SK-N-SH (cell line): ENCODE results near the gene SEC61A1. TPM values are rescaled to one million over a fixed set of nuclear protein-coding genes. Genes with fewer than 3 reads are reported as not detected.

Source experiments
- CTCF ChIA-PET: fragments of 300-600, 350-600 bp; formaldehyde crosslinking; extraction: SDS; loops from one replicate; lab custom pipeline; 2021; lab: Yijun Ruan, JAX
- POLR2A ChIA-PET: fragments of 350-600 bp; sonication (Branson Sonifier 250); formaldehyde crosslinking; extraction: SDS; loops from one replicate; lab custom pipeline; 2020; ENCODE audit warnings: antibody characterized with exemption, inconsistent platforms; lab: Yijun Ruan, JAX
- DNase-seq: peaks from one replicate; pipeline ENCODE4 v3.0.0; 2012
- H2AFZ ChIP-seq: fragments of 200-600 bp; sonication (generic); 2 replicates; pipeline ENCODE4 v1.8.1; 2016; ENCODE audit warnings: antibody characterized with exemption, mild to moderate bottlenecking, low read depth
- H3F3A ChIP-seq: fragments of 200-600 bp; sonication (generic); replicated peaks from 2 replicates; pipeline ENCODE3; 2016; ENCODE audit warnings: antibody characterized with exemption, mild to moderate bottlenecking; ENCODE audit not compliant: insufficient read depth
- H3K27ac ChIP-seq, 2 experiments: fragments of 200-500 bp in 1 of 2; fragments of 200-600 bp in 1 of 2; sonication (Bioruptor generic) in 1 of 2; sonication (generic), shearing (Covaris generic) in 1 of 2; 2 replicates each; pipeline versions ENCODE4 v1.5.1 to v1.6.1; 2014 to 2016; ENCODE audit warnings: low read depth in 2 of 2, inconsistent platforms in 1 of 2, low read length in 1 of 2, mild to moderate bottlenecking in 1 of 2, mixed read lengths in 1 of 2
- H3K27me3 ChIP-seq: fragments of 200-600 bp; sonication (generic), shearing (Covaris generic); 2 replicates; pipeline ENCODE4 v1.6.1; 2016; ENCODE audit warnings: mixed run types; ENCODE audit not compliant: insufficient read depth
- H3K36me3 ChIP-seq, 2 experiments: fragments of 200-500 bp in 1 of 2; fragments of 200-600 bp in 1 of 2; sonication (Bioruptor generic) in 1 of 2; sonication (generic) in 1 of 2; replicated peaks in 1 of 2; 2 replicates each; pipeline versions ENCODE3 to v1.5.1; 2014 to 2016; ENCODE audit warnings: low read length in 1 of 2, mild to moderate bottlenecking in 1 of 2; ENCODE audit not compliant: insufficient read depth in 2 of 2, control insufficient read depth in 1 of 2
- H3K4me1 ChIP-seq, 2 experiments: fragments of 200-500 bp in 1 of 2; fragments of 200-600 bp in 1 of 2; sonication (Bioruptor generic) in 1 of 2; sonication (generic), shearing (Covaris generic) in 1 of 2; 2 replicates each; pipeline versions ENCODE4 v1.5.1 to v1.6.1; 2014 to 2016; ENCODE audit warnings: low read depth in 1 of 2, low read length in 1 of 2, mixed run types in 1 of 2; ENCODE audit not compliant: insufficient read depth in 2 of 2, control insufficient read depth in 1 of 2
- H3K4me2 ChIP-seq: fragments of 200-600 bp; sonication (generic), shearing (Covaris generic); 2 replicates; pipeline ENCODE4 v1.6.1; 2017; ENCODE audit warnings: mixed run types
- H3K4me3 ChIP-seq, 2 experiments: fragments of 200-500 bp in 1 of 2; fragments of 200-600 bp in 1 of 2; sonication (Bioruptor generic) in 1 of 2; sonication (generic), shearing (Covaris generic) in 1 of 2; 2 replicates each; pipeline versions ENCODE4 v1.5.1 to v1.8.1; 2014 to 2016; ENCODE audit warnings: low read depth in 2 of 2, inconsistent platforms in 1 of 2, low read length in 1 of 2, mild to moderate bottlenecking in 1 of 2, mixed read lengths in 1 of 2, moderate library complexity in 1 of 2
- H3K79me2 ChIP-seq: fragments of 200-600 bp; sonication (generic); 2 replicates; pipeline ENCODE4 v1.8.1; 2017; ENCODE audit warnings: mild to moderate bottlenecking; ENCODE audit not compliant: insufficient read depth
- H3K9ac ChIP-seq: fragments of 200-600 bp; sonication (generic); 2 replicates; pipeline ENCODE4 v1.6.1; 2017; ENCODE audit warnings: mixed run types
- H3K9me2 ChIP-seq: fragments of 200-600 bp; sonication (generic); 2 replicates; pipeline ENCODE4 v1.6.1; 2017; ENCODE audit warnings: mixed run types
- H3K9me3 ChIP-seq: fragments of 200-600 bp; sonication (generic); 2 replicates; pipeline ENCODE4 v1.6.1; 2017; ENCODE audit warnings: mixed run types, mild to moderate bottlenecking, moderate library complexity
- H4K20me1 ChIP-seq: fragments of 200-600 bp; sonication (generic); 2 replicates; pipeline ENCODE4 v1.6.1; 2017; ENCODE audit warnings: mild to moderate bottlenecking, mixed run types; ENCODE audit not compliant: insufficient read depth
- ELF1 ChIP-seq: IDR thresholded peaks from 2 replicates; pipeline ENCODE4 v1.4.0; 2012
- EP300 ChIP-seq, 2 experiments: IDR thresholded peaks; 2 replicates each; pipeline versions ENCODE4 v1.4.0 to v1.6.1; 2012; ENCODE audit warnings: borderline replicate concordance in 1 of 2, low read depth in 1 of 2, low read length in 1 of 2
- EZH2phosphoT487 ChIP-seq: fragments of 200-600 bp; sonication (generic); IDR thresholded peaks from 2 replicates; pipeline ENCODE4 v1.6.1; 2017; ENCODE audit warnings: low read depth, mixed run types, mild to moderate bottlenecking, antibody characterized with exemption, moderate library complexity, borderline replicate concordance
- FOXJ3 ChIP-seq: sonication (generic); formaldehyde crosslinking; IDR thresholded peaks from 2 replicates; pipeline ENCODE4 v1.5.1; 2020; ENCODE audit warnings: mild to moderate bottlenecking, missing genetic modification reagents
- FOXM1 ChIP-seq: IDR thresholded peaks from 2 replicates; pipeline ENCODE4 v1.4.0; 2012; ENCODE audit warnings: low read depth, mild to moderate bottlenecking
- GABPA ChIP-seq: IDR thresholded peaks from 2 replicates; pipeline ENCODE4 v1.4.0; 2012; ENCODE audit warnings: low read depth, mild to moderate bottlenecking
- NRF1 ChIP-seq: IDR thresholded peaks from 2 replicates; pipeline ENCODE4 v1.6.1; 2012; ENCODE audit warnings: low read depth, mild to moderate bottlenecking, low read length
- POLR2AphosphoS5 ChIP-seq: IDR thresholded peaks from 2 replicates; pipeline ENCODE4 v1.6.1; 2012; ENCODE audit warnings: low read depth, low read length
- RAD21 ChIP-seq: IDR thresholded peaks from 2 replicates; pipeline ENCODE4 v1.6.1; 2012; ENCODE audit warnings: mild to moderate bottlenecking, low read length
- RCOR1 ChIP-seq: fragments of 150-350 bp; IDR thresholded peaks from 2 replicates; pipeline ENCODE4 v1.6.1; 2017; ENCODE audit warnings: antibody characterized with exemption, low read length
- RXRA ChIP-seq: IDR thresholded peaks from 2 replicates; pipeline ENCODE4 v1.4.0; 2012; ENCODE audit warnings: low read depth, mild to moderate bottlenecking, borderline replicate concordance
- SIN3A ChIP-seq: IDR thresholded peaks from 2 replicates; pipeline ENCODE4 v1.6.1; 2012; ENCODE audit warnings: low read depth, mild to moderate bottlenecking, low read length, moderate library complexity, borderline replicate concordance
- WGBS: methylation state at CpG from one replicate; pipeline ENCODE4 v1.1.6; 2017; ENCODE audit warnings: low lambda C conversion rate; 5-methylcytosine and 5-hydroxymethylcytosine counted together
- polyA plus RNA-seq, 3 experiments: library from polyadenylated mRNA; depleted of rRNA; stranded (reverse); fragments of >200 nt; gene quantifications; 2 replicates each; pipeline ENCODE4 v1.2.3, GENCODE V29; 2012
- TF ChIP-seq, protein P1 (sequence below): IDR thresholded peaks from 2 replicates; pipeline ENCODE4 v1.4.0; 2012; ENCODE audit warnings: low read depth, borderline replicate concordance
- TF ChIP-seq, protein P2 (sequence below): fragments of 200-600 bp; sonication (generic); IDR thresholded peaks from 2 replicates; pipeline ENCODE4 v1.6.1; 2017; ENCODE audit warnings: antibody characterized with exemption, mild to moderate bottlenecking, moderate library complexity
- TF ChIP-seq, protein P3 (sequence below): IDR thresholded peaks from 2 replicates; pipeline ENCODE4; 2012
- TF ChIP-seq, protein P4 (sequence below): IDR thresholded peaks from 2 replicates; pipeline ENCODE4 v1.4.0; 2012; ENCODE audit warnings: low read depth
- TF ChIP-seq, protein P5 (sequence below): IDR thresholded peaks from 2 replicates; pipeline ENCODE4 v1.4.0; 2012; ENCODE audit warnings: low read depth, borderline replicate concordance

SEC61A1 gene
- polyA plus RNA-seq, 1 of the 3 experiments (the other 2 are of a cell fraction) = 153 TPM

DNA sequence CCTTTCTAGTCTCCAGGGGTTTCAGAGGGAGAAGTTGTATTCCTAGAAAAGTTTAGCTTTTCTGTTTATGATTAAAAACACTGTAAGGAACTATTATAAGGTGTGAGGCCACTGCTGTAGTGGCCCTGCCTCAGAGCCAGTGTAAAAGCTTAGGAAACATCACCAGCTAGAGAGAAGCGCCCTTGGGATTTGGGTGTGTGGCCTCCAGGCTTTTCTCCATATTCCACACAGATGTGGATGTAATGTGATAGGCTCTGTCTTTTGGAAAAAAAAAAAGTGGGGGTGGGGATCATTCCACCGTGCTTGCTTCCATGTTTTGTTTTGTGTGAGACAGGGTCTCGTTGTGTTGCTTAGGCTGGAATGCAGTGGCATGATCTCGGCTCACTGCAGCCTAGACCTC is 13.9 kb downstream of the SEC61A1 start:
- TF ChIP-seq, protein P1, sequence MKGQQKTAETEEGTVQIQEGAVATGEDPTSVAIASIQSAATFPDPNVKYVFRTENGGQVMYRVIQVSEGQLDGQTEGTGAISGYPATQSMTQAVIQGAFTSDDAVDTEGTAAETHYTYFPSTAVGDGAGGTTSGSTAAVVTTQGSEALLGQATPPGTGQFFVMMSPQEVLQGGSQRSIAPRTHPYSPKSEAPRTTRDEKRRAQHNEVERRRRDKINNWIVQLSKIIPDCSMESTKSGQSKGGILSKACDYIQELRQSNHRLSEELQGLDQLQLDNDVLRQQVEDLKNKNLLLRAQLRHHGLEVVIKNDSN = no peak
- no peak for TF ChIP-seq RXRA
- TF ChIP-seq RCOR1 = no peak
- no peak for TF ChIP-seq ELF1
- TF ChIP-seq SIN3A = no peak
- TF ChIP-seq GABPA = no peak
- TF ChIP-seq, protein P2, sequence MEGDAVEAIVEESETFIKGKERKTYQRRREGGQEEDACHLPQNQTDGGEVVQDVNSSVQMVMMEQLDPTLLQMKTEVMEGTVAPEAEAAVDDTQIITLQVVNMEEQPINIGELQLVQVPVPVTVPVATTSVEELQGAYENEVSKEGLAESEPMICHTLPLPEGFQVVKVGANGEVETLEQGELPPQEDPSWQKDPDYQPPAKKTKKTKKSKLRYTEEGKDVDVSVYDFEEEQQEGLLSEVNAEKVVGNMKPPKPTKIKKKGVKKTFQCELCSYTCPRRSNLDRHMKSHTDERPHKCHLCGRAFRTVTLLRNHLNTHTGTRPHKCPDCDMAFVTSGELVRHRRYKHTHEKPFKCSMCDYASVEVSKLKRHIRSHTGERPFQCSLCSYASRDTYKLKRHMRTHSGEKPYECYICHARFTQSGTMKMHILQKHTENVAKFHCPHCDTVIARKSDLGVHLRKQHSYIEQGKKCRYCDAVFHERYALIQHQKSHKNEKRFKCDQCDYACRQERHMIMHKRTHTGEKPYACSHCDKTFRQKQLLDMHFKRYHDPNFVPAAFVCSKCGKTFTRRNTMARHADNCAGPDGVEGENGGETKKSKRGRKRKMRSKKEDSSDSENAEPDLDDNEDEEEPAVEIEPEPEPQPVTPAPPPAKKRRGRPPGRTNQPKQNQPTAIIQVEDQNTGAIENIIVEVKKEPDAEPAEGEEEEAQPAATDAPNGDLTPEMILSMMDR = no peak
- TF ChIP-seq, protein P3, sequence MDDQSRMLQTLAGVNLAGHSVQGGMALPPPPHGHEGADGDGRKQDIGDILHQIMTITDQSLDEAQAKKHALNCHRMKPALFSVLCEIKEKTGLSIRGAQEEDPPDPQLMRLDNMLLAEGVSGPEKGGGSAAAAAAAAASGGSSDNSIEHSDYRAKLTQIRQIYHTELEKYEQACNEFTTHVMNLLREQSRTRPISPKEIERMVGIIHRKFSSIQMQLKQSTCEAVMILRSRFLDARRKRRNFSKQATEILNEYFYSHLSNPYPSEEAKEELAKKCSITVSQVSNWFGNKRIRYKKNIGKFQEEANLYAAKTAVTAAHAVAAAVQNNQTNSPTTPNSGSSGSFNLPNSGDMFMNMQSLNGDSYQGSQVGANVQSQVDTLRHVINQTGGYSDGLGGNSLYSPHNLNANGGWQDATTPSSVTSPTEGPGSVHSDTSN = no peak
- TF ChIP-seq FOXJ3 = no peak
- no peak for TF ChIP-seq FOXM1
- TF ChIP-seq, protein P4, sequence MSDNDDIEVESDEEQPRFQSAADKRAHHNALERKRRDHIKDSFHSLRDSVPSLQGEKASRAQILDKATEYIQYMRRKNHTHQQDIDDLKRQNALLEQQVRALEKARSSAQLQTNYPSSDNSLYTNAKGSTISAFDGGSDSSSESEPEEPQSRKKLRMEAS = no peak
- no peak for TF ChIP-seq RAD21
- TF ChIP-seq EZH2phosphoT487 = no peak
- TF ChIP-seq NRF1 = no peak
- TF ChIP-seq, protein P5, sequence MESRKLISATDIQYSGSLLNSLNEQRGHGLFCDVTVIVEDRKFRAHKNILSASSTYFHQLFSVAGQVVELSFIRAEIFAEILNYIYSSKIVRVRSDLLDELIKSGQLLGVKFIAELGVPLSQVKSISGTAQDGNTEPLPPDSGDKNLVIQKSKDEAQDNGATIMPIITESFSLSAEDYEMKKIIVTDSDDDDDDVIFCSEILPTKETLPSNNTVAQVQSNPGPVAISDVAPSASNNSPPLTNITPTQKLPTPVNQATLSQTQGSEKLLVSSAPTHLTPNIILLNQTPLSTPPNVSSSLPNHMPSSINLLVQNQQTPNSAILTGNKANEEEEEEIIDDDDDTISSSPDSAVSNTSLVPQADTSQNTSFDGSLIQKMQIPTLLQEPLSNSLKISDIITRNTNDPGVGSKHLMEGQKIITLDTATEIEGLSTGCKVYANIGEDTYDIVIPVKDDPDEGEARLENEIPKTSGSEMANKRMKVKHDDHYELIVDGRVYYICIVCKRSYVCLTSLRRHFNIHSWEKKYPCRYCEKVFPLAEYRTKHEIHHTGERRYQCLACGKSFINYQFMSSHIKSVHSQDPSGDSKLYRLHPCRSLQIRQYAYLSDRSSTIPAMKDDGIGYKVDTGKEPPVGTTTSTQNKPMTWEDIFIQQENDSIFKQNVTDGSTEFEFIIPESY = no peak
- no peak for TF ChIP-seq POLR2AphosphoS5
- no peak for TF ChIP-seq EP300 (IDR thresholded peaks at IDR 0.05; ENCODE audit: borderline replicate concordance in 1 of 2, low read depth in 1 of 2, low read length in 1 of 2)
- TF ChIP-seq, all 33 proteins: peak for 0
- DNase-seq = no peak
- Histone ChIP-seq H3K36me3 (peaks cover 90 to 94% of the 10 kb centered on the region in 2 experiments), H3K9me2 (no peaks in the 10 kb centered on the region), H3K4me3 (no peak overlapping the region), H3K27ac (no peak overlapping the region), H3K4me2 (no peak overlapping the region), H3K9me3 (no peaks in the 10 kb centered on the region), H3K4me1 (peaks cover 7 to 10% of the 10 kb centered on the region in 2 experiments; a peak in 2 of 4 replicates), H3K9ac (no peak overlapping the region), H3K27me3 (no peaks in the 10 kb centered on the region), H2AFZ (no peak overlapping the region), H3K79me2 (peaks cover 75% of the 10 kb centered on the region), H3F3A (peaks cover 42% of the 10 kb centered on the region), H4K20me1 (peaks cover 53% of the 10 kb centered on the region)
- ChIA-PET POLR2A (interaction anchor here (1.4 kb wide), 1 partner anchor 9 kb away, joined by 6 read pairs; no protein-coding TSS in a partner anchor), CTCF (interaction anchor here (1.6 to 4.4 kb wide), 4 partner anchors 10 to 68 kb away, joined by 5 to 21 read pairs (median 18); no protein-coding TSS in a partner anchor)
- WGBS = 84% methylated on average over 4 of the region's 4 CpGs
